Stimulated activated CD4-positive, alpha-beta T cell treated with anti-CD3 and anti-CD28 coated beads, Interleukin-12 subunit alpha, Interleukin-12 subunit beta, amount 100 ng/mL, for 24 hours (primary cell): Measurements from ENCODE around the gene RNF41.
"Not testable (repeated sequence)": the region's sequence is repeated elsewhere in the genome, so short reads cannot be mapped to it uniquely, and the experiment has no call there.

Experiments used
- DNase-seq, 2 experiments: peaks; one replicate each; pipeline ENCODE4 v3.0.0-alpha.2; 2020; ENCODE audit warnings: low read depth in 2 of 2

RNF41 gene

GRCh38 chr12:56221757-56222530, at the start of gene RNF41:
RNF41 (minus strand) TSS chr12:56221922; CDS start chr12:56214047, 7,875 bp downstream.
- peak; percentile 89 to 92 for DNase-seq

GRCh38 chr12:56271031-56271430, 49.3 kb upstream of the RNF41 start:
- DNase-seq = no peak

- DNase-seq = no peak
Observed at GRCh38 chr12:56267443-56268071, 45.8 kb upstream of the RNF41 start.

DNA sequence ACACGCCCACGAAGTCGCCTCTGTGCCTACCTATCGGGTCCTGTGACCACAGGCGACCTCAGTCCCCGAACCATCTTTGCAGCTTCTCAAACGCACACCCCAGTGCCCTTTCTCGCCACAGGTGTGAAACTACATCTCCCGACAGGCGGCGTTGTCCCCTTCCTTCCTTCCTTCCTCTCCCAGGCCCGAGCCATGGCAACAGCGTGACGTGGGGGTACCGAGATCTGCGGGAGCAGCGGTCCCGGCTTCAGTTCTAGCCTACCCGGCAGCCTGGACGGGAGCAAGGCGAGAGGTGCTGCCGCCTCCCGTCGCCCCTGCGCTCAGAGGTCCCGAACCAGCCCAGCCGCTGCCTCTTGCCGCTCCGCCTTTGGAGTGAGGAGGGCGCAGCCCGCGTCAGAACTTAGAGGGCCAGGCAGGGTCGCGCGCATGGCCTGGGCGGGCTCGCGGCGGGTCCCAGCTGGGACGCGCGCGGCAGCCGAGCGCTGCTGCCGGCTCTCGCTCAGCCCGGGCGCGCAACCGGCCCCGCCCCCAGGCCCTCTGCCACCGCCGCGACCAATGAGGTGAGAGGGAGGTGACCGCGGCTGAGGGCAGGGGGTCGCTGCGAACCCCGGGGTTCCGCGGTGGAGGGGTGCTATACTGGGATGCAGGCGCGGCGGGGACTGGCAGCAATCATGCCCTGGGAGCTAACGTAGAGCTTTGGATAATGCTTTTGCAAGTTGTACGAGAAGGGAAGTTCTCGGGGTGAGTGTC, 45.1 kb upstream of the RNF41 start, which contains the start of gene COQ10A:
Gene COQ10A (plus strand): TSS at position 250 of the 750 bp plus-strand sequence. CDS start 177 bp downstream, at position 427.
- peak; percentile 71 to 87 for DNase-seq

DNA sequence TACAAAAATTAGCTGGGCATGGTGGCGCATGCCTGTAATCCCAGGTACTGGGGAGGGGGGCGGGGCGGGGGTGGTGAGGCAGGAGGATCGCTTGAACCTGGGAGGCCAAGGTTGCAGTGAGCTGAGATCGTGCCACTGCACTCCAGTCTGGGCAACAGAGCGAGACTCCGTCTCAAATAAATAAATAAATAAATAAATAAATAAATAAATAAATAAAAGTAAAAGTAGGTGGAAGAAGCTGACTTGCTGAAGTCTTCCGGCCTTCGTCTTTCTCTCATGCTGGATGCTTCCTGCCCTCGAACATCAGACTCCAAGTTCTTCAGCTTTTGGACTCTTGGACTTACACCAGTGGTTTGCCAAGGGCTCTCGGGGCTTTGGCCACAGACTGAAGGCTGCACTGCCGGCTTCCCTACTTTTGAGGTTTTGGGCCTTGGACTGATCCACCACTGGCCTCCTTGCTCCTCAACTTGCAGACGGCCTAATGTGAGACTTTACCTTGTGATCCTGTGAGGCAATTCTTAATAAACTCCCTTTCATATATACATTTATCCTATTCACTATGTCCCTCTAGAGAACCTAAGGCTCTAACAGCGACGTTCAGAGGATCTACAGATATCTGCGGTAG, 44.5 kb upstream of the RNF41 start:
- not testable (repeated sequence) for DNase-seq

- not testable (repeated sequence) for DNase-seq
Observed at GRCh38 chr12:56262955-56263354, 41.2 kb upstream of the RNF41 start.

DNA sequence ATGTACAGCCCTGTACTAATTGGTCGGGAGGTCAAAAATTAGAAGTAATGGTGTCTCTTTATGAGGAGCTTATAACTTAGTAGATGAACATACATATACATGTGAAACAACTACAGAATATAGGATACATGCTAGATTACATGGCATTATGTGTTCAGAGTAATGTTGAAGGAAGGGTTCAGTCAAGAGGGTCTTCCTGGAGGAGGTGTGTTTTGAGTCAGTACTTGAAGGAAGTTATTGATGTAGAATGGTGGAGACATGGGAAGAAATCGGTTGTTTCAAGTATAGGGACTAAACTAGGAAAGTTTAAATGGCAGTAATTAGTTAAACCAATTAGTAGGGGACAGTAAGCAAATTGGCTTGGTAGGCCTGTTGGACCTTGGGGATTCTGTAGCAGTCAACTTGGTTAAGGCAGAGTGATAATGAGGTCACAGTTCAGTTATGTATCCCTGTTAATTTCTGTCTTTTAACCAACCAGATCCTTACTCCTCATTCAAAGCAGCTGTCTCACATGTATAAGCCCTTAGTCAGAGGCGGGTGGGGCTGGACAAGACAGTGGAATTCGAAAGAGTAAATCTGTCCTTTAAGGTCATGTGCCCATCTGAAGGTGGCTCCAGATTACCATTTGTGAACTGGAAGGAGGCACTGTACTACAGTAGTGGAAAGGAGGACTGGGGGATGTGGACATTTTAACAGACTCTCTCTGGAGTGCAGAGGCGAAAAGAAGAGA, 39.9 kb upstream of the RNF41 start:
- DNase-seq = no peak

DNA sequence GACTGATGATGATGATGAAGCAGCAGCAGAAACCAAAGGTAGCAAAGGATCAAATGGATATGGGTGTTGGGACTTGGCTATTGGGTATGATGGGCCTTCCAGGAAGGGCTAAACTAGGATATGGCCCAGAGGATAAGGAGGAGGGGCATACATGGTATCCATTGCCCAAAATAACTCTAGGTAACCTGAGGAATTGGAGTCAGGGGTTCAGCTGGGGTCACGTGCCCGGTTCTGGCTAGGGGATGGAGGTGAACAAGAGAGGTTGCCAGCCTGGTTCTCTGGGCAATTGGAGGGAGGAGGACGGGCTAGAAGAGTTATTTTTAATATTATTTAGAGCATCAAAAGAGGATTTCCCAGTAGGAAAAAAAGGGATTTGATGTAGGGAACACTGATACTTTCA, 39.2 kb upstream of the RNF41 start:
- no peak for DNase-seq

- no peak for DNase-seq
Observed at GRCh38 chr12:56260380-56260779, 38.7 kb upstream of the RNF41 start.

- DNase-seq = no peak
Observed at GRCh38 chr12:56258820-56259183, 37.1 kb upstream of the RNF41 start.

DNA sequence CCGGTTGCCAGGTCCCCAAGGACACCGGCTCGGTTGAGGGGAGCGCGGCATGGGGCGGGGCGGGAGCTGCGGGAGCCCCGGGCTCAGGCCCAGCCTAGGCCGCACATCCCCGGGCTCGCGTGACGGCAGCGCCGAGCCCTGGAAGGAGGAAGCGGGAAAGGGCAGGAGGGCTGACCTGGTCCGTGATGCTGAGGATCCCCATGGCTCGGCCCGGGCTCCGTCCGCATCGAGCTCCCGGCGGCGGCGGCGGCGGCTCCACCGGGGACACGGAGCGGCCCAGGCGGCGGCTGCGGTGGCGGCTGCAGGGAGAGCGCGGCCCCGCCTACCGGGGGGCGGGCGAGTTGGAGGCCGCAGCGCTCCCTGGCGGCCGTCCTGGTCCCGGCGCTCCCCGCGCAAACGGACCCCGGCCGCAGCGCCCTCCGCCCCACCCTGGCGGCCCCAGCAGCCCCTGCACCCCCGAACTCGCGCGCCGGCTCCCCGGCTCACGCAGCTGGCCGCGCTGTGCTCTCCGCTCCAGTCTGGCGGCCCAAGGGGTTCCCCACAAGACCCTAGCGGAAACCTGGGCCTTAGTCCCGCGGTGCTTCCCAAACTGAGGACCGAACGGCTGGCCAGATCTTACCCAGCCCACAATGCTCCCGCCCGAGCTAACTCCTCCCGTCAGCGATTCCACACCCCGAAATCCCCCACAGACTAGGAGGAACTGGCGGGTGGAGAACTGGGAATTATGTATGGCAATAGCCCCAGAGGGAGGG, 36.5 kb upstream of the RNF41 start, which contains the start of gene ANKRD52:
Gene ANKRD52 (minus strand): TSS at position 317 of the 752 bp plus-strand sequence. CDS start 115 bp downstream, at position 202.
- peak; percentile 54 to 71 for DNase-seq

- DNase-seq = peak in 1 of 2 experiments; percentile 4
Observed at GRCh38 chr12:56257491-56258067, 35.9 kb upstream of the RNF41 start.

- DNase-seq = no peak
Observed at GRCh38 chr12:56257071-56257470, 35.3 kb upstream of the RNF41 start.

DNA sequence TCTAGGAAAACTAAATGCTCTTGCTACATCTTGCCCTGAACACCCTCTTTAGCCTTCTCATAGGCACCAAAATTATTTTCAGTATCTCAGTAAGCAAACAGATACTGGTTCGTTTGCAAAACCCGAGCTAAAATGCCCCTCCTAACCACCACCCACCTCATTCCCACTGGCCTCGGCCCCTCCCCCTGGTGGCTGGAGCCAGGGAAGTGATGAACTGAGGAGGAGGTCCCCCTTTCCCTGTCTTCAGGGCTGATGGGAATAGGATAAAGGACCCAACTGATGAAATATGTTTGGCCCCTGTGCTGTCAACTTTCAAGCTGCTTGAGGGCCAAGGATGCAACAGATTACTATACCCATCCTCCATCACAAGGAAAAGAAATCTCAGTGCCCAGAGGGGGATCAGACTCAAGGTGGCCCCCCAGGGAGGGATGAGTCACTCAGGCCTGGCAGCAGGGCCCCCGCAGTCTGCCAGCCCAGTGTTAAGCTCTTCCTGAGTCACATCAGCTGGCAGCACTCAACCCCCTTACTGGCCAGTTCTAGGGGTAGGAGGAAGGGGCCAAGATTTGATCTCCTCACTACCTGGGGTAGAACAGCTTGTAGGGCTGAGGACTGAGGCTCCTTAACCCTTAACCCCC, 34.7 kb upstream of the RNF41 start:
- DNase-seq = no peak

- DNase-seq = no peak
Observed at GRCh38 chr12:56255671-56256070, 33.9 kb upstream of the RNF41 start.

DNA sequence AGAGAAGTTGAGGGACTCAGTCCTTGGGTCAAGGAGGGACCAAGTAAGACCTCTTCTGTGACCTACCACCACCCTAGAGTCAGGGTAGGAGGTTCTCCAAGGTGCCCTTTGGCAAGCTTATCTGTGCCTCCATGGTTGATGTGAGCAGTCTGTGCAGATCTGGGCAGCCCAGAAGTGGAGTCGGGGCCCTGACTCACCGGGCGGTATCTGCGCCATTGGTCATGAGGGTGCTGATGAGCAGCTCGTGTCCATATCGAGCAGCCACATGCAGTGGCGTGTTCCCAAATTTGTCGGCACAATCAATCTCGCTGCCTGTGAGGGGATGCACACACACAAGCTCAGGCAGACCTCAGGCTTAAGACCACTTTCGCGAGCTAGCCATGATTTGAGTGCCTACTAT, 31.4 kb upstream of the RNF41 start:
- DNase-seq = no peak

GRCh38 chr12:56252649-56253048, 30.9 kb upstream of the RNF41 start:
- no peak for DNase-seq

DNA sequence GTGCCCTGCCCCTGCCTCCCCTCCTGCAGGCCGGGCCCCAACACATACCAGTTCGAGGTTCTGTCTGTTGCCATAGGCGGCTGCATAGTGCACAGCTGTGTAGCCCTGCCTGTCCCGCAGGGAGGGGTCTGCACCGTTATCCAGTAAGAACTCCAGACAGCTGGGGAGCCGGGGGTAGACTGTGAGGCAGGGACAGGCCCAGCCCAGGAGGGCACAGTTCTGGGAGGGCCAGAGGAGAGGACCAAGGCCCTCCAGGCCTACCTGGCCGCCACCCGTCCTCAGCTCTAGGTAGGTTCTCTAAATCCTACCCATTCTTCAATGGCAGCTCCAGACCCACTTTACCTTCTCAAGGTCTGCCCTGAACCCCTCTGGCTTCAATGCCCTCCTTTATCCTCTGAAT, 27.0 kb upstream of the RNF41 start:
- DNase-seq = no peak

DNA sequence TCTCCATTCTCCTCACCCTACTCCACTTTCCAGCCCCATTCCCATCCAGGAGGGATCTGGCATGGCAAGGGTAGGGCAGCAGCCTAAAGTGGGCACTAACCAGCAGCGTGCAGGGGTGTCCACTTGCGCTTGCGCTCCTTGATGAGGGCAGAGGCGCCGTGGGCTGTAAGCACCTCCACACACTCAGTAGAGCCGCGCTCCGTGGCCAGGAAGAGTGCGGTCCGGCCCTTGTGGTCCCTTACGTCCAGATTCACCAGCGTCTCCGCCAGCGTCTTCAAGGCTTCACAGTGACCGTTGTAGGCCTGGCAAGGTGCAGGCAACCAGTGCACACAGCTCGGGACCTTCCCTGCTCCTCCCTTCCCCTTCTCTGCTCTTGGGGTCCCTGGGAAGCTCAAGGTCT, 26.2 kb upstream of the RNF41 start:
- no peak for DNase-seq

GRCh38 chr12:56244494-56244893, 22.8 kb upstream of the RNF41 start:
- DNase-seq = no peak
